HG03280 (cell line): ENCODE measurements around the gene SLC10A7.

Experiments used
- ATAC-seq: cut with Tn5 transposase; IDR thresholded peaks from one replicate; pipeline ENCODE4 v1.9.1; 2021; ENCODE audit warnings: mild to moderate bottlenecking, moderate library complexity; ENCODE audit not compliant: unreplicated experiment

SLC10A7 gene

DNA sequence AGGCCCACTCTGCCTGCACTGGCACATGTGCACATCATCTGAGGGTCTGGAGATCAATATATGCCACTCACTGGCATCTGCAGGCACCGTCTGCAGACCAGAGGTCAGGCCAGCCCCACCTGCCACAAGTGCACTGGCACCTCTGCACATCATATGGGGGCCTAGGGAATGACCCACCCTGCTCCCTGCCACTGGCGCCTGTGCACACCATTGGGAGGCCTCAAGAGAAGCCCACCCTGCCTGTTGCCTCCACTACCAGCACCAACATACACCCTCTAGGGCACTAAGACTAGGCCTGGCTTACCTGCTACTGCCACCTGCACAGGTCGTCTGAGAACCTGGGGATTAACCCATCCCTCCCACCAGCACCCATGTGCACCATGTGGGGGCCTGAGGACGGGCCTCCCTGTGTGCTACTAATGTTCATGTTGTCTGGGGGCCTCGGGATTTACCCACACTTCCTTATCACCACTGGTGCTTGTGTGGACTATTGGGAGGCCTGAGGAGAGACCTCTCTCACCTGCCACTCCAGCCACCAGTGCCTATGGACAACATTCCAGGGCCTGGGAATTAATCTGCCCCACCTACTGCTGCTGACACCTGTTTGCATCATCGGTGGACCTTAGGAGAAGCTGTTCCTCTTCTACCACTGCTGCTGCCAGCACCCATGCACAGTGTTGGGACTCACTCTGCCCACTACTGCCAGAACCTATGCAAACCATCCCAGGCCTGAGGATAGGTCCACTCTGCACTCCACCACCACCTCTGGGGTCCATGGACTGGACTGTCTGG is 193.7 kb downstream of the SLC10A7 start:
- ATAC-seq: no peak

DNA sequence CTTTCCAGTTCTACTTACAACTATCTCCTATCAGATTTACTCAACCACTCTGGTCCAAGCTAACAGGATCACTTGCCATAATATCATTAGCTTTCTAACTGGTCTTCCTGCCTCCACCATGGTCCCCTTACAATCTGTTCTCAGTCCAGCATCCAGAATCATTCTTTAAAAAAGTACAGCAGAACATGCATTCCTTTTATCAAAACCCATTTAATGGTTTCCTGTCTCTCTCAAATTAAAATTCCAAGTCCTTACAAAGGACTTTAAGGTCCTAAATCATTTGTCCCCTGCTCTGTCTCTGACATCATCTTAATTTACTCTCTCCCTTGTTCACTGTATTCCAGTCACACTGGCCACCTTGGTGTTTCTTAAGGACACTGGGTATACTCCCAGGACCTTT is 202.8 kb downstream of the SLC10A7 start:
- ATAC-seq: no peak

DNA sequence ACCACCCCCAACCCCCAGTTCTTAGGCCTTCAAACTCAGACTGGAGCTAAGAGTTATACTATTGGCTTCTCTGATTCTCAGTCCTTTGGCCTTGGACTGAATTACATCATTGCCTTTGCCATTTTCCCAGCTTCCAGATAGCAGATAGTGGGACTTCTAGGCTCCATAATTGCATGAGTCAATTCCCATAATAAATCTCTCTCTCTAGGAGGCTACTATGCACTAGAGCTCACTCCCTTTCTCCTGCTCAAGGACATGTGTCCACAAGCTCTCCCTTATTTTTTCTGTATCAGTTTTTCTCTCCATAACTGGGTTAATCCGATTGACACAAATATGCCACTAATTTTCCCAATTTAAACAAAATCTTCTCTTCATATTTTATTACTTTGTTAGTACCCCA is 204.0 kb downstream of the SLC10A7 start:
- ATAC-seq: no peak

DNA sequence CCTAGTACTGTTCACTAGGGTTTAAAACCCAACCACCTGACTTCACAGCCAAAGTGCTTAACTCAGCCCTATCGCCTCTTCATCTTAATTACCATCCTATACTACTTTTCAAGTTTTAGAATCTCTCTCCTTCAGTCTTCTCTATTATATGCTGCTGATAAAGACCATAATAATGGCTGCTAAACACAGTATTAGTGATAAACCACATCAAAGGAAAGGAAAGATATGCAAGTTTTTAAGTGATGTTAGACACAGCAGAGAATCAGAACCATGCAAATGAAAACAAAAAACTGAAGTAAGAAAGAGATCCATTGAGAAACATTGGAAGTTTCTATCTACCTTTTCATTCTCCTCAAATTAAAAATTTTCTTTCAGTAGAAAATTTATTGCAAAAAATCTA is 206.6 kb downstream of the SLC10A7 start:
- ATAC-seq: no peak

DNA sequence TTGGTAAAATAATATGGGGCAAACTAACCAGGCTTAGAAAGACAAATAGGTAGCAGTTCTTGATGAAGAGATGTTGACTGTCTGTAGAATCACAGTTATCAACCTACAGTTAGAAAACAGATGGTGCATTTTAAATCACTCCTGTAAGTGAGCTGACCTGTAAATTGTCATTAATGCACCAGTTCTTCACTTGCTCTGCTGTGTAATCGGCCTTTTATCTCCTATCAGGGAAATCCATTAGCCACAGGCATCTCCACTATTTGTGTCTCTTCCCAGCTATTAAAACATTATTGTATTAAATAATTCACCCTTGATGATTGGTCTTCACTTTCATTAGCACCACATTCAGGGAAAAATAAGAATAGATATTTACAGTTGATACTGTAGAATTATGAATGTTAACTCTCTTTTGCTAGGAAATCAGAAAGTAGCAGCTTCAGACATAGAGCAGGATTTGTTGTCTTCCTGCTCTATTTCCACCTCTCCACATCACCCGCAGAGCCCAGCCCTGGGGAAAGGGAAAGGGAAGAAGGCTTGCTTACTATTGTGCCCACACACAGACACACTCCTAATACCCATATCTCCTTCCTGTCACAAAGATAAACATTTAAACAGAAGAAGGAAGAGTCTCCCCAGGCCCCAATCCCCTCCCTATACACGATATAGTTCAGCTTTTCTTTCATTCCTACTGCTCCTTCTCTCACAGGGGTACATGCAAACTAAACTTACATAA is 210.3 kb downstream of the SLC10A7 start:
- ATAC-seq: no peak

DNA sequence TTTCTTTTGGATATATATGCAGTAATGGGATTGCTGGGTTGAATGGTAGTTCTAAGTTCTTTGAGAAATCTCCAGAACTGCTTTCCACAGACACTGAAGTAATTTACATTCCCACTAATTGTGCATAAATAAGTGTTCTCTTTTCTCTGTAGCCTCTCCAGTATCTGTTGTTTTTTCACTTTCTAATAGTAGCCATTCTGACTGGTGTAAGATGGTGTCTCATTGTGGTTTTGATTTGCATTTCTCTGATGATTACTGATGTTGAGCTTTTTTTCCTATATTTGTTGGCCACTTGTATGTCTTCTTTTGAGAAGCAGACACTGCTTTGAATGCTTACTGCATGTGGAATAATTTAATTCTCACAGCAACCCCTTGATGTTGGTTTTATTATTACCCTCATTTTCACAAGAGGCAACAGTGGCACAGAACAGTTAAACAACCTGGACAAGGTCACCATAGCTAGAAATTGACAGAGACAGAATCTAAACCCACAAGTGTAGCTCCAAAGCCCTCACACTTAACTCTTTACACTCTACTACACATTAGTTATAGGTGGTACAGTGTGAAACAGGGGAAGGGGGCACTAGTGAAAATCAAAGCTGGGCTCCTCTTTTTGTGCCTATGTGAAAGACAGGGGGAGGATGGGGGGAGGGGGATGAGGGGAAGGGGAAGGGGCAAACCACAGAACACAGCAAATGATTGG is 211.3 kb downstream of the SLC10A7 start:
- peak; percentile 92 for ATAC-seq

DNA sequence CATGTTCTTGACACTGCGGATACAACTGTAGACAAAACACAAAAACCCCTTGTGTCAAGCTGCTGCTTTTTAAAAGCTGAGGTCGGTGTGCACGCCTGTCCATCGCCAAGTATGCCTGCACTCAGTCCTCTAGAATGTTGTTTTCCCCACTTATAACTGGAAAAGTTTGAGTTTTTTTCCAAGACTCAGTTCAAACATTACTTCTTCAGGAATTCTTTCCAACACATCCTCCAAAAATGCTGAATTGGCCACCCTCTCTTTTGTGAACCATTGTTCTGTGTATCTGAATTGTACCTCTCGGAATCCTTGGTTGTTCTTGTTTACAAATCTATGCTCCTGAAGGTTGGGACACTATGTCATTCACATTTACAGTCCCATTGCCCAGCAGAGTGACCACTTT is 212.8 kb downstream of the SLC10A7 start:
- ATAC-seq: no peak

DNA sequence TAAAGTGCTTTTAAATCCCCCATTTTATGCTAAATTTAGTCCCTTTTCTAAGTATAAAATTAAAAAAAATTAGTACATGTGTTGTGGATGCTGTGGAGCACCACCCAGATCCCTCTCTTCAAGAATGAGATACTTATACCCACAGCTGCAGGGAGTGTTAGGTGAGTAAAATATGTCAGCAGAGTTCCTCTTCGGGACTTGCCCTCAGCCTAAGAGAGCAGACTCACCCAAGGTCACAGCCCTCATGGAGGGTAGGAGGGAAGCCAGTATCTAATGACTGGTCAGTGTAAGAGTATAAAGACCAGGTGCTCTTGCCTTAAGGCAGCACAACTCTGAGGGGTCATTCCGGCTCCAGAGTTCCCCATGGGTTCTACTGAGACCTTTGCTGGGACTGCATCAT is 218.9 kb downstream of the SLC10A7 start:
- no peak for ATAC-seq

DNA sequence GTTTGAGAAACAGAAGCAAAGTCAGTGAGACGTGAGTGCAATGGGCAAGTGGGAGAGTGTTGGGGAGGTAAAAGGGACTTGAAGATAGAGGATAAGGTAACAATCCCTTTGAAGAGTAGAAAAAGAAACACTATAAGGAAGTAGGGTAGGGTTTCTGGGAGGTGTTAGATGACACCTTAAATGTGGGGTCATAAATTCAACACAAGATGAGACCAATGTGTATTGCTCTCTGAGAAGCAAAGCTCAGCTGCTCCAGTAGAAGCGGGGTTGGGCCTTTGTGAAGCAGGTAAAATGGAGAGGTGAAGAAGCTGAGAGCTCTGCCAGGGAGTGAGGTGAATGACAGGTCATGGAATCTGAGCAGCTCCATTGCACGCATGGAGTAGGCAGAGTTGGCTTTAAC is 222.1 kb downstream of the SLC10A7 start:
- ATAC-seq: no peak

DNA sequence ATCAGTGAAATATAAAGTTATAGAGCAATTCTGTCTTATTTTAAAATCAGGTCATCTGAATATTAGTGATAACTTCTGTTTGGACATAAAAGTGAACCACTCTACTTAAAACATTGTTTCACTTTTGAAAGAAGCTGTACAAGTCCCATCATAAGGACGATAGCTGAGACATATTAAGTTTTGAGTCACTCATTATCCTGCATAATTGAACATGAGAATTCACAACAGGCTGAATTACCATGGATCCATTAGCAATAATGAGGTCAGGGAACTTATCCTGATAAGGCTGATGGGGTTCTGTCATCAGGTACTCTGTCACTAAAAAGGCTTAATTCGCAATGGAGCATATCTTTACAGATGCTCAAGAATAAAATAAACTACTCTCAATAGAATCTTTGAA is 227.0 kb downstream of the SLC10A7 start:
- no peak for ATAC-seq

DNA sequence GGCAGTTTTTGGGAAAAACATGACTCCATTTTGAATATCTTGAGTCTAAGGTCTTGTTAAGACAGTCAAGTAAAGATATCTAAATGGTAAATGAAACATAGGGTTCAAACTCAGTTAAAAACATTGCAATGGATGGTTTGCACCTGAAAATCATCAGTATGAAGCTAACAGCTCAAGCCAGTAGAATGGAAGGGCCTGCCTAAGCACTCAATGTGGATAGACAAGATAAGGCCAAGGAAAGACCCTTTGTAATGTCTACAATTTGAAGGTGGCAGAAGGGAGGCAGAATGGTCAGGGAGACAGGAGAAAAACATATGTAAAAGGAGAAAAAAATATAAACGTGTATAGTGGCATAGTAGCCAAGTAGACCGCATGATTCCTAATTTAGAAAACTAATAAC is 229.2 kb downstream of the SLC10A7 start:
- no peak for ATAC-seq

DNA sequence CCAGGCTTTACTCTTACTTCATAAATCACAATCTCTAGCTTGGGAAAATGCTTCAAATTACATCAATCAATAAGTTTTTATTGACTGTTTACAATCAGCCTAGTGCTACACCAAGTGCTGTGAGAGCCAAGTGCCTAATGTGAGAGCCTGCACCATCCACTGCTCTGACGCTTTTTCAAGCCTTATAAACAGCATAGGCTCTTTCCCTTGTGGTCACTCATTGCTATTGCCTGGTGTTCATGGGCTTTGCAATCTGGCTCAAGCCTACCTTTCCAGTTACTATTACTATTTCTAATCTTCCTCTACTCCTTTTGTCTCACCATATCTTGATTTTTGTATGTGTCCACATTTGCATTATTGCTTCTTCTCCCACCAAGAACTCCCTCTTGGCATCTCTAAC is 230.4 kb downstream of the SLC10A7 start:
- no peak for ATAC-seq

DNA sequence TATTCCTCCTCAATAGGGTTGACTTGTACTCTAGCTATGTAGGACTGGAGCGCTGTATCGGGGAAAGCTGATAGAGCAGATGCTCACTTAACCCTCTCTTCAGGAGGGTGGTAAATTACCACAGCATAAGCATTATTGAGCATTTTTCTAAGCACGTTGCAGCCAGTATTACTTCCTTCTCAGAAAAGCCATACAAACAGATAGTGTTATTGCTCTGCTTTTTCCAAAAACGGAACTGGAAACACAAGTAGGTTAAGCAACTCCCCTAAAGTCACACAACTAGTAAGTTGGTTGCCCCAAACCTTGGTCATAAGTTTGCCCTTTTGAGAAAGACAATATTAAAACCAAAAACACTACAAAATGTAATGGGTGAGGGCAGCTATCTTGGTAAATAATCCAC is 233.5 kb downstream of the SLC10A7 start:
- ATAC-seq: no peak

DNA sequence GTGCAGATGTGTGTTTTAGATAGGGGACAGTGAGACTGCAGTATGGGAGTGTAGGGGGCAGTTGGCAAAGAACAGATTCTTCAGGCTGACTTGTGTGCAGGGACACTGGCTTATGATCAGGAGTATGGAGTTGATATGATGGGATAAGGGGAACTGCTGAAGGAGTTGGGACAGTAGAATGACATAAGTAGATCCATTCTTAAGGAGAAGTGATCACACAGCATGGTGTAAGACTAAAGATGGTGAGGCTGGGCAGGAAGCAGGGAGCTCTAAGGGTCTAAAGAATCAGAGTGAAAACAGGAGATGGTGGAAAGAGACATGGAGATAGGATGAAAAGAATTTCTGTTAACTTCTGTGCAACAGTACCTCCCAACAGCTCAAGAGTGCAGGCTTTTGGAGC is 236.7 kb downstream of the SLC10A7 start:
- ATAC-seq: no peak

DNA sequence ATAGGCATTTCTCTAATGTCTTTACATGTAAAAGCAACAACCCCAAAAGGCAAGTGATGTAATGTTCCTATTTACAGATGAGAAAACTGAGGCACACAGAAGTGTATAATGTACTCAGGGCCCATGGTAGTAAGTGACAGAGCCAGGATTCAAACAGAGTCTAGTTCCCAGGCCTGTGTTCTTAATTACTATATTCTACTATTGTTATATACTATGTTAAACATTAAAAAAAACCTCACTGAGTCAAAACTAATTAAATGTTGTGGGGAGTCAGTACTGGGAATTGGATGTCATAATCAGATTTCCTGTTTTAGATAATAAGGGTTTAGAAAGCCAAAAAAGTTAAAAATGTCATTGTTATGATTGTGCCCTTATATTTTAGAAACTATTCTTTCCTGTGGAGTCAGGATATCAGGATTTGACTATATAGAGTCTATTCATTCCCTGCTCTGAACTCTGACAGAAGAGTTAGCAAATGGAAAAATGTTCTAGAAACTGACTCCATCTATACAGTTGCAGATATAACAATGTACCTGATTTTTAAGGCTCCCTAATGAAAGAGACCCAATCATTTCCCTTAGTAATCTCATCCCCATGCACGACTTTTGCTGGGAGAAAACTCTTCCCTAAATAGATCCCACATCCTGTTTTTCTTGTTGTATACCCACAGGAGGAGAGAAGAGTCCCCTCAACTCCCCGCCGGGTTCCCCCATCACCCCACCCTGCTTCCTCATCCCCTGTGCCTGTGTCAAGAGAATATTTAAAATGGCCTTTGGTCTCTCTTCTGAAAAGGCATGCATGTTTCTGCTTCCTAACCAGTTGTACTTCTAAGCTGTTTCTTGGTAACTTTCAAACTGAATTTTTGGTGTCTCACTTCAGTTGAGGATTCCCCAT is 237.7 kb downstream of the SLC10A7 start:
- no peak for ATAC-seq

DNA sequence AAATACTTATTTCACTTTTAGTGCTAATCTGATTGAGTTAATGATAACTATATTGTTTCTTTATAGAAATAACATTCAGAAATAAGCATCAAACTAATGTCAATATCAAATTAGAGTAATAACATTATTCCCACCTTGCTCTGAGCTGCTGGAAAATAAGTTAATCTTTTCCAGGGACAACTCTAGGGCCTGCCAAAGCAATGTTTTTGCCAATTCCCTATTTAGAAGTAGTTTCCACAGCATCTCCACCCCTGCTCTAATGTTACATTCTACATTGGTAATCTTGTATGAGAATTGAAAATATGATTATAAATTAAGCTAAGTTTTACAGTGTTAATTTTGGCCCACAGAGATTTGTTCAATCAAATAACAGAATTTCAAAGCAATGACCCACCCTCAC is 239.1 kb downstream of the SLC10A7 start:
- no peak for ATAC-seq

DNA sequence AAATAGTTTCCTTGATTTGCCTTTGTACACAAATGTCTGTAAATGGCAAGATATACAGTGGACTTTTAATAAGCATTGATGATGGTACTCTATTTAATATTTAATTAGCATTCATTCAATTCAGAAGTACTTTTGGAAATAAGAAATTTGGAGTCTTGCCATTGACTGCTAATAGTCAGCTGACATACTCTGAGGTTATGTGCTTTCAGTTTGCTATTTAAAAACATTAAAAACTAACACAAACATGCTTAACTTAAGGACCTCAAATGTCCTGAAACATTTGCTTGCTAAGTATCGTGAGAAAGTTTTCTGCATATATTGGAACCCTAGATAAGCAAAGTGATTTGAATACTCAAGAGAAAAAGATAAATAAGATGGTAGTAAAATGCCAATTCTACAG is 242.8 kb downstream of the SLC10A7 start:
- no peak for ATAC-seq

DNA sequence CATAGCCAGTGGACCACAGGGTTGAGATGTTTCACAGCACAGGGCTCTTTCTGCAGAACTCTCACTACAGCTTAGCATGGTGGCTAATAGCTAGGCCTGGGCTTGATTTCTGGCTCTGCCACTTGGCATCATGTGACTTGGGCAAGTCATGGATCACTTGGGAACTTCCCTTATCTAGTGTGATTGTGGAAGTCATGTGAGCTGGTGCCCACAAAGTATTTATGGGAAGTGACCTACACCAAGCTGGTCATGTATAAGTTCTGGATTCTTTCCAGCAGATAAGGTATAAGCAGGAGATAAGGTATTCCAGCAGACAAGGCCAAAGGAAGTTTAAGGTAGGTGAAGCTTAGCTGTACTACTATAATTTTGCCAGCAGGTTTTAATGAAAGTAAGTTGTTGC is 246.4 kb downstream of the SLC10A7 start:
- no peak for ATAC-seq

DNA sequence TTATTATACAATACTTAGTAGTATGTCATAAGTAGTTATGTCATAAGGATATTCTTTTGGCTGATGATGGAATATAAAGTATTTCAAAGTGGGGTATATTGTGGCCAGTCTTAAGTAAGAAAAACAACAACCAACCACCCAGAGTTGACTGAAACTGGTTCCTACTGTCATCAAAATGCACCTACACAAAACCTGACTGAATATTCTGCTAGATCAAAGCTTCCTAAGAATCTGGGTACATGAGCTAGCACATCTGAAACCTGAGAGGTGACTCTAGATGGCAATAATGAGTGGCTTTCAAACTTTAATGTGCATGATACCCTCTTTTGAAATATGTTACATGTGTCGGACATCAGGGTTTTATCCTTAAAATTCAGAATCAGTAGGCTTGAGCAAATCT is 247.0 kb downstream of the SLC10A7 start:
- ATAC-seq: no peak

DNA sequence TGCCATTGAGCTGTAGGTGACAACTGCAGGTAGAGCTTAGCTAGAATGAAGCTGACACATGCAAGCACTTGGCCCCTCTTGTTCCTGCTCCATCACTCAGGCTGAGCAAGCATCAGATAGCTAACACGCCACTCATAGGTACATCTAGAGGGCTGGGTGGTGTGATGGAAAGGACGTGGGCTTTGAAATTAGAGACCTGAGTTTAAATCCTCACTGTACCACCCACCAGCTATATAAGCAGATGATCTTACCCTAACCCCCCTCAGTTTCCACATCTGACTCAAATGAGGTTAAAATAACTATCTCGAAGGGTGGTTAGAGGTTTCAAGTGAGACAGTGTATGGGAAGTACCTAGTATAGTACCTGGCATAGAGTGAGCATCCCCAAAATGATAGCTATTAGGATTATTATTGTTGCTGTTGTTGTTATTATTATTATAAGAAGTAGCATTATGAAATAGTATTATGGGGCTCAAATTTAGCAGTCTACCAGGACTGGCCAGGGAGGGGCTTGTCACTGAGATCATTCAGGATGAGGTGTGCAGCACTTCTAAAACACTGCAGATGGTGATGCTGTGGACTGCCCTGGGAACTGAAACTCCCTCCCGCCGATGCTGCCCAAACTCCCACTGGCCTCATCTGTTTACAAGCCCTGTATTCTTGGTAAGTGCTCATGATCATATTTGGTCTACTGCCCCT is 248.4 kb downstream of the SLC10A7 start:
- ATAC-seq: peak; percentile 56
